NOMO-1 (cell line): ENCODE measurements around the gene PRKCE.

Source experiments
- DNase-seq, 2 experiments: peaks; one replicate each; lab custom pipeline; 2025; ENCODE audit not compliant: unreplicated experiment in 2 of 2; lab: John Stamatoyannopoulos, UW

PRKCE gene

DNA sequence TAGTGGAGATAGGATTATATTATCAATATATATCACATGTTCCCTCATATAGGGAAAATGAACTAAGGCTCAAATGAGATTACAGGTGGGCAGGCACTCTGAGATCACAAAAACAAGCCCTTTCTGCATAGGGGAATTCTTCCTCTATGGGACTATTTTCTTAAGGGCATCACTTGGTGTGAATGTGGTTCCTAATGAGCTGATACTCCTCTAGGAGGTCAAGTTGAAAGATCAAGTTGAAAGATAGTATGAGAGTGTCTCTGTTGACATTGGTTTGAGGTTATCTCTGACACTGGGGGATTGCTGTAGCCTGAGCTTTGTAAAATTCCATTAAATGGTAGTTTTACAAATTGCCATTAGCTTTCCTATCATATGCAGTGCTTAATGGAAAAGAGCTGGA lies 270.4 kb downstream of the PRKCE start:
- DNase-seq: no peak

DNA sequence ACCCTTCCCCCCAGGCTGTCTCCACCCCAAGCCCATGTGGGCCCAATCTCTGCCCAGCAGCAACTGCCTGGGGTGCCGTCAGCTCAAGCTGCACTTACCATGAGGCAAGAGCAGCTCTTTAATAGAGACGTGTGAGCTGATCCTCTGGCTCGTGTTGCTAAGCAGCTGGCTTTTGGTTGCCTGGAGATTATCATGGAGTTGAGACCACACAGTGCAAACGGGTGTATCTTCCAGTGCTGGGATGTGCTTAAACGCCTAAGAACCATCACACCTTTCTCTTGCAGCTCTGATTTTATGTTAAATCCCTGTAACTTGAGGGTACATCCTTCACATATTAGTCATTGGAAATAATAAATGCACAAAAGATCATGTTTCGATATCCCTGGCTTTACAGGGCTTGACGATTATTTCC lies 271.1 kb downstream of the PRKCE start:
- DNase-seq: no peak

DNA sequence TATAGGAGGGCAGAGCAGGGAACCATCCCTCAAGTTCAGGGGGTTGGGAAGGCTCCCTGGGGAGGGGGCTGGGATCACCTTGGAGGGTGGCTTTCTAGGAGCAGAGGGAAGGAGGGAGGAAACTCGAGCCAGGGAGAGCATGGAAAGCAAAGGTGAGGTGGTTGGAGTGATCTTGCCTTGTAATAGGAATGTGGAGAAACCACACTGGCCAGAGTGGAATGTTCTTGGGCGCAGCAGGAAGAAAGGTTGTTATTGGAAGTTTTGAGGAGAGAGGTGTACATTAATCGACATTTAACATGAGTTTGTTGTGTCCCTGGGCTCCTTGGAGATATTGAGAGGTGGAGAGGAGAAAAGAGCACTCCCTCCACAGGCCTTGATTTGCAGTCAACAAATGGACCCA lies 272.2 kb downstream of the PRKCE start:
- no peak for DNase-seq

DNA sequence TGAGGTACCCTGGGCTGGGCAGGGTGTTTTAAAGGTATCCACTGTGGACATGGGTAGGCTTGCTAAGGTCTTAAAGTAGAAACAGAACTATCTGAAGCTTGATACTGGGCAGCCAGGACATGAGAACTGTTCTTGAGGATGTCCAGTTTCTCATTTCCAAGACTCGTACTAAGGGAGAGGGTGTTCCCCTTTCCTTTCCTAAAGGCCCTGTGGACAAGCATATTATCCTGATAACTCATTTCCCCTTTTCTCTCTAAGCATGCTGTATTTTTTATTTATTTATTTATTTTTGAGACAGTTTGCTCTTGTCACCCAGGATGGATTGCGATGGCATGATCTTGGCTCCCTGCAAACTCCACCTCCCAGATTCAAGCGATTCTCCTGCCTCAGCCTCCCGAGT lies 273.6 kb downstream of the PRKCE start:
- no peak for DNase-seq

DNA sequence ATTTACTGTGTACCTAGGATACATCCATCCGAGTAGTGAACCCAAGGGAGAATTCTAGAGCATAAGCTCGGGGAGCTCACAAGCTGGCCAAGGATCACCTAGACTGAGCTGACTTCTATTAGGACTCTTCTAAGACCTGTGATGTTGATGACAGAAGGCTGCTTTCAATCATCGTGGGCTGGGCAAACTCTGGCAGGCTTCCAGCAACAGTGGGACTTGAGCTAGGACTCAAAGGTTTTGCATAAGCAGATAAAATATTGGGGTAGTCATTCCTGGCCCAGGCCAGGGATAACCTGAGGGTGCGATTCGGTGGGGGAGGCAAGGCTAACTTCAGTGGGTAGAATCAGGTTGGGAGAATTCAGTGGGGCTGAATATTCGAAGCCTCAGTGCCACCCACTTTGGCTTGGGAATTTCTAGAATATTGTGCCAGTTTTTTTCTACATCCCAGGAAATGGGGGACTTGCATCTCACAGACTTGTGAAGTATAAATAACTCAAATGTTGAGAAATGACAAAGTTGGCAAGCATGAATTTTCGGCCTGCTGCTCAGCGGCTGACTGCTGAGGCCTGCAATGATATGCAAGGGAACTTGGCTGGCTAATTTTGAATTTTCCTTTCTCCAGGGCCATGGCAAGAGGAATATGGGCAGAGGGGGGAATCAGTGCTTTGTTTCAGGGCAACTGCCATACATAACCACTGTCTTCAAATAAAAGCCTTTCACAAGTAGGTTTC lies 274.3 kb downstream of the PRKCE start:
- DNase-seq: no peak

DNA sequence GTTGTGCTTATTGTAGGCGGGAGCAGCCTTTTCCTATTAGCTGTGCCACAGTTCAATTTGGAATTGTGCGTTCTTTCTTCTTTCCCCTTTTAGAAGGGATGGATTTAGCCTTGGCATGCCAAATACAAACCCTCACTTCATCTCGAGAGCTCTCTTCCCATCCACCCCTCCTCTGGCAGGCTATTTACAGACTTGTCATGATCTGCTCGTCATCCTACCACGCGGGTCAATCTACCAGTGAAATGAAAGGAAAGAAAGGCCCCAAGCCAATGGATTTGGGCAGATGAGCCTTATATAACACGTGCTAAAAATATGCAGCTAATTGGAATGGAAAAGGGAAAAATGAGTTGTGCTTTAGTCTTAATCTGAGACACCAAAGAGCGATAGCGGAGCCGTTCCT lies 277.5 kb downstream of the PRKCE start:
- DNase-seq: no peak

DNA sequence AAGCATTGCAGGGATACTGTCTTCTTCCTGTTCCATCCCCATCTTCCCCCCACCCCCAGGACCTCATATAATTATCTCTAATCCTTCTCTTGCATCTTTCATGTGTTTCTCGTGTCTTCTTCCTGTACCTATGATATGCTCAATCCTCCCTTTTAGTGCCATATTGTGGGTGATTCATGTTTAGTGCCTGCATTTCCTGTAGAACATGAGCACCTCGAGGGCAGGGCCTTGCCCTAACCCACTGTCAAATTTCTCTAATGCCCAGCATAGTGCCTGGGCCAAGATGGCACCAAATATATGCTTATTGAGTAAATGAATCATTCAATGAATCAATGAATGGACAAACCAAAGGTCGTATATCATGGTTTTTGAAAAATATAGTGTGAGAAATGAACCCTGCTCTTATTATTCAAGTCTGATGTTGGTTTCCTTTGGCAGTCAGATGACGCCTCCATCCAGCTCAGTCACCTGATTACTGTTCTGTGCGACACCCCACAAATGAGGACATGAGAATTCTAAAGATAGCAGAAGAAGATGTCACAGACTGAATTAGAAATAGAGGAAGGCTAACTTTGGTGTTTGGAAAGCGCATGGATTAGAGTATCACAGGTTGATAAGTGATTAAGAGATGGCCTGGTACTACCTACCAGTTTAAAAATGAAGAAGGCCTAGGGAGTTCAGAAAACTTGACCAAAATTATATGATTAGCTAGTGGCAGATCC lies 278.4 kb downstream of the PRKCE start:
- no peak for DNase-seq

DNA sequence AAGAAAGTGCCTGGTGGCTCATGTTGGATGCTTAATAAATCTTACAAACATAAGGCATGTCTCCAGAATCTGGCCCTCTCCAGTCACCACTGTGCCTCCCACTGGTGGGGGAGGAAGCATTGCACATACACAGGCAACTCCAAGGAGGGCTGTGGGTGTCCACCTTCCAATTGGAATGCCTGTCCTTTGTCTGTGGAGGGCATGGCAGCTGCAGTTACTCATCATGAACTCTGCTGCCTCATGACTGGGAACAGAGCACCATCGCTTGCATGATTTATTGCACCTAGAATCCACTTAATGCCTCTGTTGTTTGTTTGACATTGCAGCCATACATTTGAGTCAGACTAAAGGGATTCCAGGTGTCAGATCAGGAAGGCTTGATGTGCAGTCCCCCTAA lies 278.9 kb downstream of the PRKCE start:
- DNase-seq: no peak

DNA sequence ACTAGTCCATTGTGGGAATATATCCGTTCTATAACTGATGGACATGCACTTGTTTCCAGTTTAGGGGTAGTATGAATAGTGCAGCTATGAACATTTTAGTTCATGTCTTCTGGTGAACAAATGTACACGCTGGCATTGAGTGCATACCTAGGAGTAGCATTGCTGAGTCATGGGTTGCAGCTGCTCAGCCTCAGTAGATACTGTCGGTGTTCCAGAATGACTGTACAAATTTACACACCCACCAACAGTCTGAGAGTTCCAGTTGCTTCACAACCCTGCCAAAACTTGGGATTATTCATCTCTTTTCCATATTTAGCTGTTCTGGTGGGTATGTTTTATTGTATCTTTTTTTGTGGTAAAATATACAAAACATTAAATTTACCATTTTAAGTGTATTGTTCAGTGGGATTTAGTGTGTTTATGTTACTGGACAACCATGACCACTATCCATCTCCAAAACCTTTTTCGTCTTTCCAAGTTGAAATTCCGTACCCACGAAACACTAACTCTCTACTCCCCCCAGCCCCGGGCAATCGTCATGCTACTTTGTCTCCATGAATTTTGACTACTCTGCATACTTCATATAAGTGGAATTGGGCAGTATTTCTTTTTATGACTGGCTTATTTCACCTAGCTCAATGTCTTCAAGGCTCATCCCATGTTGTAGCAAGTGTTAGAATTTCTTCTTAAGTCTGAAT lies 281.0 kb downstream of the PRKCE start:
- DNase-seq: no peak

DNA sequence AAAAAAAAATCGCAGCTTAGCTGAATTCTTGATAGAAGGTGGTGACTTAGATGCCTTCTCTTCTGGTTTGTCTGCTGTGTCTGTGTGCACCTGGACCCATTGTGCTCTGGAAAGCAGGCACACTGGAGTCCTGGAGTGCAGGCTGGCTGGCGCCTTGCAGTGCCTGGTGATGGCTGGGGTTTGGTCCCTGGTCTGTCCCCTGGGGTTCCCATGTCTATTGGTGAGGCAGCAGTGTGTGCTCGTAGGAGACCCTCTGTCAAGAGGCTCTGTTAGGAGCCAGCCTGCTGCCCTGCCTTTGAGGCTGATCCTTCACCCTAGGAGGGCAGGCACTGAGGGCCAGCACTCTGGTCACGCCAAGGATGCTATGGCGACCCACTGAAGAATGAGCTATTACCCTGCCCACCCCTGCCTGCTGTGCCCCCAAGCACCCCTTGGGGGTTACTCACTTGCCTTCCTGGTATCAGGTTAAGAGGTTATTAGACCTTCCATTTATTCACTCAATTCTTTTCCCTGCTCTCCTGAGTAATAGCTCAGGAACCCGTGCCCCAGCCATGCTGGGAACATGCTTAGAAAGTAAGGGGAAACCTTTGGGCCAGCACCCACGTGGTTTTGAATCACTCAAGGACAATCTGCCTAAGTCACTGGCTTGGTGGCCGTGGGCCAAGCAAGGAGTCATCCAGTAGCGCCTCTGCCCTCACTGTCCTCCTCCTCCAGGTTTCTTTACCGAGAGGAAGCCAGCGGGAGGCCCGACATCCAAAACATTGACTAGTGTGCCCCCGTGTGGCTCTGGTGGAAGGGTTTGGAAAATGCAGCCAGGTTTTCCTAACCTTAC lies 284.5 kb downstream of the PRKCE start:
- DNase-seq: peak; percentile 69 to 82

DNA sequence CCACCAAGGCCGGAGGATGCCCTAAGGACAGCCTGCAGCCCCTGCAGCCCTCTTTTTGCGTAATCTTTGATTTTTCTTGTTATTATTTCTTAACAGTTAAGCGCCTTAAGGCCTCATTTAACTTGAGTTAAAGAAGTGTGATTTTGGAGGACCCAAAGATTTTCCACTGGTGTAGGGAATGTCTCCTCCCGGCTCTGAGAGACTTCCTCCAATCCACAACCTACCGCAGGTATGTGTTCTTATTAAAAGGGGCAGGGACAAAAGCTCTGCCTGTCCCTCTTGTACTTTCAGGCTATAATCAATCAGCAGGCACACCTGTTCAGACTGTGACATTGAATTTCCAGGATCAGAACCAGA lies 285.1 kb downstream of the PRKCE start:
- no peak for DNase-seq

DNA sequence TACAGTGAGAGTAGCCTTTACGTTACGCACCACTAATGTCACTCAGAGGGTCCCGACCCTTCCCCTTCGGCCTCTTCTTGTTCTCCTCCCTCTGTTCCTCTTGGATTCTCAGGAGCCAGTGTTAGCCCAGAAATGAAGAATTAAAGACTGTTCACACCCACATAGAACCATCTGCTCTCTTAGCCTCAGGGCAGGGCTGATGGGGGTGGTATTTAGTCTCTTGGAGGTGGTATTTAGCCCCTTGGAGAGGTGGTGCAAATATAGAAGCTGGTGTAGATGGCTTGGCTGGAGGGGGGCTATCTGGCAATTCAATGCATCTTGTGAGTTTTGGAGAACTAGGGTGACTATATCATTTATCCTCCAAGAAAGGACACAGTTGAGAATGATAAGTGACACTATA lies 286.5 kb downstream of the PRKCE start:
- DNase-seq: no peak

DNA sequence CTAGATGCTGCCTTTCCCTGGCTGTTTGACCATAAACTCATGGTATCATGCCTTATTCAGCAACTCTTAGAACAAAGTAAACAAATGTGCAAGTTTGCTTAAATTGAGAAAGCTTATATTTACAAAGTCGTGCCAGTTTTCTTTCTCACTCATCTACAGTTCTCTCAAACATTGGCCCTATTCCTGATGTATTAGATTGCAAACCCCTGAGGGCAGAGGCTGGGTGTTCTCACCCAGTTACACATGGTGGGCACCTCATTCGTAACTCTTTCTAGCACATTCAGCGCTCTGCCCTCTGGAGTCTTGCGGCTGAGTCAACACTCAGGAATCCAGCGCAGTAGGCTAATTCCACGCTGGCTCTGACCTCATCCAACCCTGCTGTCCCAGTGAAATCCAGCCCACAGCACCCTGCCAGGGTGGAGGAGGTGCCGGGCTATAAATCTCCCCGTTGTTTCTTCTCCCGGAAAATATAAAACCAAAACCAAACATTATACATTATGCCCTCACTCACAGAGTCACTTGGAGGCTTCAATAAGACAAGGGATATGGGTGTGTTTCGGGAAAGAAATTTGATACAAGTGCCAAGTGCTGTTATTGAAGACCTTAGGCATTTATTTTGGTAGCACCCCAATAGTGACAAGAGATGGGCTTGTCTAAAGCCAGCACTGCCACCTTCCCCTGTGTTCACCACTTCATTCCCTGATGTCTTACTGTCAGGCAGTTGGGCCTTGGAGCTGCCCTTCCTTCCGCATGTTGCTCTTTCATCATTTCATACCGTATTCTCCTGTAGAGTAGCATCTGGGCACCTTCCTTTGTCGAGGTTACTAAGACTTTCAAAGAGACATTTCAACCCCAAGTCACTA lies 287.4 kb downstream of the PRKCE start:
- DNase-seq: no peak

DNA sequence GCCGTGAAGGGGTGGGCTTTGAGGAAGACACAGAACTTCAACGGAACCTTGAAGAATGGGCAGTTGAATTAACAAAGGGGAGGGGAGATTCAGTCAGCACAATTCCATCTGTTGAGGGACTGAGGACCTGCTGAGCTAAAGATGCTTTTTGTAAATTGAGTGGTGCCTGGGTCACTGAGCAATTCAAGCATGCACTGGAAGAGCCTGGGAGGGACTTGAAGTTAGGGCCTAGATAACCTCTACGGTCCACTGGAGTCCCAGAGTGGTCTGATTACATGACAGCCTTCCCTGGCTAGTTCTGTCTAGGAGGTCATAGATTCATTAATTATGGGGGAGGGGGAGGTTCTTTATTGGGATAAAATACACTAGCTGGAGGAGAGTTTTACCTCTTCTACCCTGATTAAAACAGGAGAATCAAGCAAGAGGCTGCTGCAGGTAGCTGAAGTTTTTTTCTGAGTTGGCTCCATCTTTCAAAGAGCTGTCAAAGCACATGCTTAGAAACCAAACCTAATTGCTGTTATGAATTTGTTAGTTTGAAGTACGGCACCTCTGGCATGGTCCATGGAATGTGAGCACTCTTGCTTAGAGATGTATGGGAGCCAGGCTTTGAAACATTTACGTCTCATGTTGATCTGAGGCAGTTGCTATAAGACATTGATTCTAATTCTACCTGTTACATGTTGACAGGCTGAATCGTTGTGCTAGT lies 290.2 kb downstream of the PRKCE start:
- DNase-seq: no peak

DNA sequence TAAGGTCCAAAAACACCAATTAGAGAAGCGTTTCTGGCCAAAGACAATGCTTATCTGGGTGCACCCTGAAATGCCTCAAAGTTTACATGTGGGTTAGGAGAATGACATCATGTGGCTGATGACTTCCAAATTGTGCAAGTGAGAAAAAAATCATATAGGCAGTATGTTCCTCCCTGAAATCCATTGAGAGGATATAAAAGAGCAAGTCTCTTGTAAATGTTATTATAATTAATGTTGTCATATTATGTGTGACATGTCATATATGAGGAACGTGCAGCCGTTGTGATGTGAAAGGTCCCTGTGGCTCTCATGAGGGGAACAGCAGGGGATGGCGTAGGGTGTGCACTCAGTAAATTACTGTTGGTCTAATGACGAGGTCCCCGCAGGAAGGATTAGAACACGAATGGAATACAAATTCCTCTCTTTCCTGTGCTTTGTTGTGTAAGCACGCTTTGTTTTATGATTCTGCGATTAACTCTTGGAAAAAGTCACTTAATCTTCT lies 290.8 kb downstream of the PRKCE start:
- DNase-seq: no peak

DNA sequence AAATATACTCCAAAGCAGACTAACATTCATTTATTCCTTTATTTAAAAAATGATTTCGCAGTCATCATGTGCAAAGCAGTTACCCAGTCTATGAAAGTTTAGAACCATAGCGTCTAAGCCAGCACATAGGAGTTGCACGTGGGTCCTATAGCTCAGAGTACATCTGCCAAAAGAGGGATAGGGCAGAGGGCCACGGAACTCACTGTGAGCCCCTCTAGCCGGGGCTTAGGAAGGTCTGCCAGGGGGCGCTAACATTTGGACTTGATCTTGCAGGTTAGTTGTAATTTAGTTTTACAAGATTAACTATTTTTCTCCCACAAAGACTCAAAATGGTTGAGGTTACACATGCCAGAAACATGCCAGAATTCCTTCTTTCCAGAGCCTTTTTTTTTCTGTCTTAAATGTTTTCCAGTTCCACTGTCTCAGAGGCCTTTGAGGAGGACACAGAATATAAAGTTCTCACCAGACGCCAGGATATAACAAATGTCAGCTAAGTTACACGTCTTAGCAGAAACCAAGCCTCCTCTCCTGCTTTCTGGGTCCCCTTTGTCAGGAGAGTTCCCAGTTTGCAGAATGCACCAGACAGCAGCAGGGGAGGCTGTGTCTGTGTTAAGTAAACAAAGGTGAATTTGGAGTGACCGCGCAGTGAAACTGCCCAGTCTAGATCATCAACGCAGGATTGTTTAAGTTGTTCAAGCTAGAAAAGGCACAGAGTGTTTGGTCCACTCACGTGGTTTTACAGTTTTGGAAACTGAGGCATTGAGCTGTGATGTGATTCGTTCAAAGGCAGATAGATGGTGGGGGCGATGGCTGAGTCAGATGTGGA lies 292.0 kb downstream of the PRKCE start:
- no peak for DNase-seq

DNA sequence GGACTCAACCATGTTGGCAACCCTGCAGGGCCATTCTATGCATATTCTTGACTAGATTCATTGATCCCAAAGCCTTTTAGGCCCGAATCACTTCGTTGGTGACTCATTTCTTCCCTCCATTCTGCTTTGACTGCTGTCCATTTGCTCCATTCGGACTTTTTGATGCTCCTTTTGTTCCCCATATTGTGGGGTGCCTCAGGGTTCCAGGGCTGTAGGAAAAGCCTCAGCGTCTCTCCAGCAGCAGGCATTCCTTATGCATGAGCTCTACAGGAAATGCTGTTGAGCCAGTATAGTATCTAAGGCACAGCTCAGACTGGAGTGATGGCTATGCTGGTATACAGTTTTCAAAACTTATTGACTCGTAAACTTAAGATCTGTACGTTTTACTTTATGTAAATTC lies 292.6 kb downstream of the PRKCE start:
- DNase-seq: no peak

DNA sequence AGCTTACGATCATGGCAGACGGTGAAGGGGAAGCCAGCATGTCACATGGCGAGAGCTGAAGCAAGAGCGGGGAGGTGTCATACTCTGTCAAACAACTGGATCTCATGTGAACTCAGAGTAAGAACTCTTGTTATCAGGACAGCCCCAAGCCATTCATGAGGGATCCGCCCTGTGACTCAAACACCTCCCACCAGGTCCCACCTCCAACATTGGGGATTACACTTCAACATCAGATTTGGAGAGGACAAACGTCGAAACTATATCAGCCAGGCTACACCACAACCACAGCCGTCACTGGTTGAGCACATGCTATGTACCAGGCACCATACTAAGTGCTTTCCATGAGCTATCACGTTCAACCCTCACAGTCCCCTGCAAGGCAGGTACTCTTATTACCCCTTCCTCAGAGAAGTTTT lies 293.8 kb downstream of the PRKCE start:
- DNase-seq: no peak

DNA sequence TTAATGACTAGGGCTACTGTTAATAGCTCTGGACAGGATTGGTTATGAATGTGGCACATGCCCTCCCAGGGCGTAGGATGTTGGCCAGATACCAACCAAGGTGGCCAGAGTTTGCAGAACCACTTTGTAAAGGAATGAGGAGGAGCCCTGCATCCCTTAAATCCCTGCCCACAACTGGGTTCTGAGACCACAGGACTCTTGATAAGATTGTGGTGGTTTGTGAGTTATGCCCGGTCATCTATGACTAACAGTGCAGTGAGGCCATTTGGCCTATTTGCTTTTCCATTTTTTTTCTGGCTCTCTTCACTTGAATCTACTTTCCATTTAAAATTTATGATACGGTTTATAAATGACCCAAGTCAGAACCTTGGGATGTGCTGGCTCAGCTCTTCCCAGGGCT lies 294.5 kb downstream of the PRKCE start:
- DNase-seq: no peak
